GM12892 (cell line): ENCODE measurements around the gene MOB3B.

Source experiments
- POLR2A ChIP-seq: IDR thresholded peaks from 2 replicates; pipeline ENCODE4 v1.6.1; 2011; ENCODE audit warnings: low read depth, low read length, control low read depth
- POLR2AphosphoS5 ChIP-seq: IDR thresholded peaks from 2 replicates; pipeline ENCODE4 v1.6.1; 2011; ENCODE audit warnings: low read depth, low read length, control low read depth

DNA sequence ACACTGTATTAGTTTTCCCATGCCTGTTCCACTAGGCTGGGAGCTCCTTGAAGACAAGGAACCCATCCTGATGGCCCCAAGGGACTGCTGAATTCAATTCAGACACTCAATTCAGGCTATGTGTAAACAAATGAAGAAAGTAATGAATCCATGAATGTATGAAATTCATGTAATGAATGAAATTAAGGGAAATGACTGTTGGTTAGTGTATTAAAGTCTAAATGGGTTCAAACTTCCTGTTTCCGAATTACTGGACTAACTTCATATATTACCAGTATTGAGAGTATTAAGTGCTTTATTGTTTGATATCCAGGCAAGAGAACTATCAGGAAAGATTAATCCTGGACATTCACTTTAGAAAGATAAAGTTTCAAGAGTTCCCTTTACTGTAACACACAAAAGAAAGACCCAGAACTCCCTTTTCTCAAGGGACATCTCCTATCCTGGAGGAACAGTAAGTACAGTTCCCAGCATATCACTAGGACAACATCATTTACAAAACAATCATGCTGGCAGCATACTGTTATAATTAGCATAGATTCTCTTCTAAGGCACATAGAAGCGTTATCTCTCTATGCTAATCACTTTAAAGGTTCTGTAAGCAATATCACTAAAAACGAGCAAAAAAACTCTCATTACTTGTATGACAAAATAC is 34.0 kb downstream of the MOB3B start:
- TF ChIP-seq POLR2A = no peak
- no peak for TF ChIP-seq POLR2AphosphoS5
